IgD-negative memory B cell (primary cell): Measurements from ENCODE around the gene CCDC117. TPM values are rescaled to one million over a fixed set of nuclear protein-coding genes. Genes with fewer than 3 reads are reported as not detected.

Source experiments
- H3K27ac Mint-ChIP-seq, 3 donors: one replicate each; pipeline ENCODE4 v1.8.0; 2020 to 2022; ENCODE audit warnings: mild to moderate bottlenecking in 3 of 3, mixed read lengths in 3 of 3, moderate library complexity in 1 of 3
- H3K27me3 Mint-ChIP-seq: one replicate; pipeline ENCODE4 v1.8.0; 2021; ENCODE audit warnings: mixed read lengths
- H3K36me3 Mint-ChIP-seq: one replicate; pipeline ENCODE4 v1.8.0; 2020; ENCODE audit warnings: mild to moderate bottlenecking, mixed read lengths
- H3K4me1 Mint-ChIP-seq, 3 donors: one replicate each; pipeline ENCODE4 v1.8.0; 2020 to 2022; ENCODE audit warnings: mixed read lengths in 3 of 3, mild to moderate bottlenecking in 1 of 3
- H3K4me3 Mint-ChIP-seq, 4 donors: one replicate each; pipeline ENCODE4 v1.8.0; 2020 to 2022; ENCODE audit warnings: mild to moderate bottlenecking in 4 of 4, mixed read lengths in 4 of 4, moderate library complexity in 3 of 4
- H3K9me3 Mint-ChIP-seq, 3 donors: one replicate each; pipeline ENCODE4 v1.8.0; 2020 to 2021; ENCODE audit warnings: mixed read lengths in 3 of 3, mild to moderate bottlenecking in 1 of 3
- polyA plus RNA-seq: library from polyadenylated mRNA; unstranded; fragments of 300-500 nt; fragmentation: Illumina TruSeq; gene quantifications from one replicate; pipeline ENCODE4 v1.2.3, GENCODE V29; 2021

Gene CCDC117
- polyA plus RNA-seq, 1 donor from 2014 or later = 12.0 TPM

- H3K9me3 Mint-ChIP-seq = no peaks in the 10 kb centered on the region
- H3K27me3 Mint-ChIP-seq = no peaks in the 10 kb centered on the region
- peaks cover 3% of the 10 kb centered on the region for H3K36me3 Mint-ChIP-seq
- peaks cover 36 to 49% (median 42%) of the 10 kb centered on the region in 3 donors for H3K4me1 Mint-ChIP-seq
- H3K4me3 Mint-ChIP-seq = peak overlapping the region in 1 of 4 donors; percentile 78
- peak overlapping the region in 2 of 3 donors; percentile 70 to 73 for H3K27ac Mint-ChIP-seq
Observed at GRCh38 chr22:28791124-28791523, 18.6 kb downstream of the CCDC117 start.

- Mint-ChIP-seq H3K27me3 (no peaks in the 10 kb centered on the region), H3K27ac (peak overlapping the region; percentile 11 to 95 (median 63)), H3K36me3 (peaks cover 3% of the 10 kb centered on the region), H3K9me3 (no peaks in the 10 kb centered on the region), H3K4me3 (peak overlapping the region in 3 of 4 donors; percentile 32 to 78 (median 75)), H3K4me1 (peaks cover 44 to 56% (median 51%) of the 10 kb centered on the region in 3 donors)
Observed at GRCh38 chr22:28791841-28792490, 19.5 kb downstream of the CCDC117 start.

GRCh38 chr22:28792491-28793383 lies 20.2 kb downstream of the CCDC117 start:
- Mint-ChIP-seq H3K27me3 (no peaks in the 10 kb centered on the region), H3K27ac (peak overlapping the region; percentile 11 to 95 (median 63)), H3K9me3 (no peaks in the 10 kb centered on the region), H3K36me3 (peaks cover 3% of the 10 kb centered on the region), H3K4me1 (peaks cover 44 to 55% (median 49%) of the 10 kb centered on the region in 3 donors), H3K4me3 (peak overlapping the region in 3 of 4 donors; percentile 32 to 81 (median 78))

- Mint-ChIP-seq H3K27me3 (no peaks in the 10 kb centered on the region), H3K4me1 (peaks cover 40 to 54% (median 43%) of the 10 kb centered on the region in 3 donors), H3K36me3 (peaks cover 3% of the 10 kb centered on the region), H3K27ac (peak overlapping the region; percentile 2 to 62 (median 41)), H3K9me3 (no peaks in the 10 kb centered on the region), H3K4me3 (peak overlapping the region in 2 of 4 donors; percentile 55 to 56)
Observed at GRCh38 chr22:28793976-28794584, 21.6 kb downstream of the CCDC117 start.

- peaks cover 41 to 57% (median 44%) of the 10 kb centered on the region in 3 donors for H3K4me1 Mint-ChIP-seq
- H3K9me3 Mint-ChIP-seq = no peaks in the 10 kb centered on the region
- peak overlapping the region in 1 of 3 donors; percentile 76 for H3K27ac Mint-ChIP-seq
- H3K27me3 Mint-ChIP-seq = no peaks in the 10 kb centered on the region
- peaks cover 3% of the 10 kb centered on the region for H3K36me3 Mint-ChIP-seq
- H3K4me3 Mint-ChIP-seq = peak overlapping the region in 1 of 4 donors; percentile 17
Observed at GRCh38 chr22:28795071-28795693, 22.7 kb downstream of the CCDC117 start.

GRCh38 chr22:28795932-28796856 lies 23.7 kb downstream of the CCDC117 start:
- Mint-ChIP-seq H3K27ac (peak overlapping the region; percentile 17 to 56 (median 24)), H3K4me1 (peaks cover 40 to 50% (median 42%) of the 10 kb centered on the region in 3 donors), H3K36me3 (peaks cover 3% of the 10 kb centered on the region), H3K9me3 (no peaks in the 10 kb centered on the region), H3K27me3 (no peaks in the 10 kb centered on the region), H3K4me3 (peak overlapping the region in 3 of 4 donors; percentile 49 to 72 (median 71))

GRCh38 chr22:28798810-28799605 lies 26.5 kb downstream of the CCDC117 start:
- Mint-ChIP-seq H3K36me3 (peaks cover 3% of the 10 kb centered on the region), H3K9me3 (no peaks in the 10 kb centered on the region), H3K27me3 (no peaks in the 10 kb centered on the region), H3K27ac (peak overlapping the region; percentile 91 to 100 (median 99)), H3K4me3 (peak overlapping the region; percentile 97 to 100 (median 99)), H3K4me1 (peaks cover 39 to 46% (median 41%) of the 10 kb centered on the region in 3 donors)

- H3K27me3 Mint-ChIP-seq = no peaks in the 10 kb centered on the region
- peak overlapping the region; percentile 91 to 100 (median 99) for H3K27ac Mint-ChIP-seq
- H3K4me1 Mint-ChIP-seq = peaks cover 35 to 46% (median 37%) of the 10 kb centered on the region in 3 donors
- H3K9me3 Mint-ChIP-seq = no peaks in the 10 kb centered on the region
- H3K4me3 Mint-ChIP-seq = peak overlapping the region; percentile 97 to 100 (median 99)
- peaks cover 3% of the 10 kb centered on the region for H3K36me3 Mint-ChIP-seq
Observed at GRCh38 chr22:28799606-28800307, 27.3 kb downstream of the CCDC117 start.

GRCh38 chr22:28800308-28801041 lies 28.0 kb downstream of the CCDC117 start, which contains the start of gene XBP1:
XBP1 (minus strand) TSS chr22:28800569.
- no peaks in the 10 kb centered on the region for H3K9me3 Mint-ChIP-seq
- H3K4me1 Mint-ChIP-seq = peaks cover 35 to 40% (median 39%) of the 10 kb centered on the region in 3 donors
- peak within 1 kb of the TSS; percentile 97 to 100 (median 99) for H3K4me3 Mint-ChIP-seq
- no peaks in the 10 kb centered on the region for H3K27me3 Mint-ChIP-seq
- peaks cover under 1% of the 10 kb centered on the region for H3K36me3 Mint-ChIP-seq
- peak within 1 kb of the TSS; percentile 91 to 100 (median 99) for H3K27ac Mint-ChIP-seq

GRCh38 chr22:28801845-28802594 lies 29.5 kb downstream of the CCDC117 start:
- peaks cover 1% of the 10 kb centered on the region for H3K36me3 Mint-ChIP-seq
- peaks cover 24 to 33% (median 28%) of the 10 kb centered on the region in 3 donors for H3K4me1 Mint-ChIP-seq
- peak overlapping the region; percentile 76 to 100 (median 92) for H3K4me3 Mint-ChIP-seq
- H3K9me3 Mint-ChIP-seq = no peaks in the 10 kb centered on the region
- H3K27ac Mint-ChIP-seq = peak overlapping the region; percentile 81 to 91 (median 86)
- no peaks in the 10 kb centered on the region for H3K27me3 Mint-ChIP-seq

- H3K36me3 Mint-ChIP-seq = peaks cover 1% of the 10 kb centered on the region
- peaks cover 24 to 33% (median 28%) of the 10 kb centered on the region in 3 donors for H3K4me1 Mint-ChIP-seq
- no peaks in the 10 kb centered on the region for H3K27me3 Mint-ChIP-seq
- peak overlapping the region in 2 of 3 donors; percentile 81 to 91 for H3K27ac Mint-ChIP-seq
- no peaks in the 10 kb centered on the region for H3K9me3 Mint-ChIP-seq
- peak overlapping the region; percentile 76 to 100 (median 92) for H3K4me3 Mint-ChIP-seq
Observed at GRCh38 chr22:28802595-28803123, 30.2 kb downstream of the CCDC117 start.
